ENCODE measurements around the gene CHI3L2.

The CHI3L2 gene

DNA sequence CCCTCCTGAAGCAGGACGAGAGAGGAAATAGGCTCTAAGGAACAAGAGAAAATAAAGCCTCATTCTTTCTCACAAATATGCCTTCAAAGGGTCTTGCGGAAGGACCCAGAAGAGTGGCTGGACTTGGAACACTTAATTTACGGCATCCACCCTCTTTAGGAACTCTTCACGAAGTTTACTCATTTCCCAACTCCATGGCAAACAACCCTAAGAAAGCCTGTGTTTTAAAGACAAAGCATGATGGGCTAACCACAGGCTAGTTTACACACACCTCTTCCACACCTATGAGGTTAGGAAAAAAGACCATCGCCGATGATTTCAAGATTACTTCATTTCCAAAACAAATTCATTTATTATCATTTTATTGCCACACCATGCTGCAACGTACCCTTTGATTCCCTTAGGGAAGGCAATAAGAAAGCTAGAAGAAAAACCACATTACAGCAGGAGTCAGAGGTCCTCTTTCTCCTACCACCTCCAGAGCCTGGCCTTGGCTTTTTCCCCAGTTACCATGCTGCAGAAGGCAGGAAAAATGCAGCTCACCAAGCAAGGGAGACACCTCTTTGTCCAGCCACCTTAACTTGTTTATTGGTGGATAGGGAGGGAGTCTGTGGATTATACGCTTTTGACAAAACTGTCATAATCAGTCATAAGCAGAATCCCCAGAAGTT, 29.6 kb downstream of the CHI3L2 start:
- H3K4me3 ChIP-seq (ENCODE audit: low read length): no peak overlapping the region

DNA sequence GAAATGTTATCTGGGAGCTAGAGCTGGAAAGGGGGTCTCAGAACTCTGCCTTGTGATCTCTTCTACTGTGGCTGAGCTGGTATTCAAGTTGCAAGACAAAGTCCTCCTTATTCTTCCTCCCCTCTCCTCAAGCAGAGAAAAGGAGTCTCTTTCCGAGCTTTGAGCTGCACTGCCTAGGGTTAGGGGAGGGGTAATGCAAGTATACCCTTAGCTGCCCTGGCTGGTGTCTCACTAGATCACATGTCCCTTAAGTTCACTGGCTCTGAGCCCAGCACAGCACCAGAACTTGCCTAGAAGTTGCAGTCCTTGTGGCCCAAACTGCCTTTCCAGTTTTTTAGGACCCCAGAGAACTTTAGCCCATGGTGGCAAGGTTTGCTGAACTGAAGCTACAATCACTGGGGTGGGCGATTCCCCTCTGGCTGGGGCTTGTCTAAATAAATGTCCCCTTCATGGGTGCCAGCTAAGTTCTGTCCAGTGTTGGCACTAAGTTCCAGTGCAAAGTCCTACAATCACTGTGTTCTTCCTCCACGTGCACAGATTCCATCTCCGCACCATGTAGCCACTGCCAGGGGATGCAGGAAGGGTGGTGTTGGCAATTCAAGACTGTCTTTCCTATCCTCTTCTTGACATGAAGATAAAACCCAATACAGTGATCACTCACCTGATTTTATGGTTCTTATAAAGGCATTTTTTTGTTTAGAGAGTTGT, 40.4 kb downstream of the CHI3L2 start:
- no peak for DNase-seq (ENCODE audit: low read depth)
- TF ChIP-seq, protein P1, sequence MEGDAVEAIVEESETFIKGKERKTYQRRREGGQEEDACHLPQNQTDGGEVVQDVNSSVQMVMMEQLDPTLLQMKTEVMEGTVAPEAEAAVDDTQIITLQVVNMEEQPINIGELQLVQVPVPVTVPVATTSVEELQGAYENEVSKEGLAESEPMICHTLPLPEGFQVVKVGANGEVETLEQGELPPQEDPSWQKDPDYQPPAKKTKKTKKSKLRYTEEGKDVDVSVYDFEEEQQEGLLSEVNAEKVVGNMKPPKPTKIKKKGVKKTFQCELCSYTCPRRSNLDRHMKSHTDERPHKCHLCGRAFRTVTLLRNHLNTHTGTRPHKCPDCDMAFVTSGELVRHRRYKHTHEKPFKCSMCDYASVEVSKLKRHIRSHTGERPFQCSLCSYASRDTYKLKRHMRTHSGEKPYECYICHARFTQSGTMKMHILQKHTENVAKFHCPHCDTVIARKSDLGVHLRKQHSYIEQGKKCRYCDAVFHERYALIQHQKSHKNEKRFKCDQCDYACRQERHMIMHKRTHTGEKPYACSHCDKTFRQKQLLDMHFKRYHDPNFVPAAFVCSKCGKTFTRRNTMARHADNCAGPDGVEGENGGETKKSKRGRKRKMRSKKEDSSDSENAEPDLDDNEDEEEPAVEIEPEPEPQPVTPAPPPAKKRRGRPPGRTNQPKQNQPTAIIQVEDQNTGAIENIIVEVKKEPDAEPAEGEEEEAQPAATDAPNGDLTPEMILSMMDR (conservative IDR thresholded peaks at IDR 0.05; ENCODE audit: low read depth, low read length): no peak
- H3K4me3 ChIP-seq (ENCODE audit: low read length): no peak overlapping the region

More for the DNA sequence above, 29.6 kb downstream of the CHI3L2 start:
- DNase-seq (ENCODE audit: low read depth): no peak
- TF ChIP-seq, protein P1 (conservative IDR thresholded peaks at IDR 0.05; ENCODE audit: low read depth, low read length): no peak

DNA sequence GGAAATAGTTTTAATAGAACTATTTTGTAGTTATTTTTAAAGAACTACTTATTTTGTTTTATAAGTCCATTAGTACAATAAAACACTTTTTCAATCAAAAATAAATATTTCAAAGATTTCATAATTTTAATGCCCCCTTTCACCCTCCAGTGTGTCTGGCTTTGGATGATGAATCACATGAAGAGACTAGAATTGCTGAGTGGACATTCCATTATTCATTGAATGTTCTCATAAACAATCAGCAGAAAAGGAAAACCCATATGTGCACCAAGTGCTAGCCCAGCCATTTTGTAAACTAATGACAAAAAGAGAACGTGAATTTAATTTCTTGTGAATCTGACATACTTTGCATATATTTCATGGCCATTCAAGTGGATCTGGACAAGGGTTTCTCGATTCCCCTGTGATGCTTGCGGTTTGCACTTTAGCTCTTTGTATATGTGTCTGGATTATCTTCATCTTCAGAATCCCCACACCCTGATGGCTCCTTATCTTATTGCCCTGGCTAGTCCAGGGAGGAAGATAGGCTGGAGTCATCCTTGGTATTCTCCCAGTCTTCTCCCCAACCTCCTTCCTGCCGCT, 42.4 kb downstream of the CHI3L2 start:
- no peak overlapping the region for H3K4me3 ChIP-seq (ENCODE audit: low read length)
- TF ChIP-seq, protein P1 (conservative IDR thresholded peaks at IDR 0.05; ENCODE audit: low read depth, low read length): no peak
- no peak for DNase-seq (ENCODE audit: low read depth)

DNA sequence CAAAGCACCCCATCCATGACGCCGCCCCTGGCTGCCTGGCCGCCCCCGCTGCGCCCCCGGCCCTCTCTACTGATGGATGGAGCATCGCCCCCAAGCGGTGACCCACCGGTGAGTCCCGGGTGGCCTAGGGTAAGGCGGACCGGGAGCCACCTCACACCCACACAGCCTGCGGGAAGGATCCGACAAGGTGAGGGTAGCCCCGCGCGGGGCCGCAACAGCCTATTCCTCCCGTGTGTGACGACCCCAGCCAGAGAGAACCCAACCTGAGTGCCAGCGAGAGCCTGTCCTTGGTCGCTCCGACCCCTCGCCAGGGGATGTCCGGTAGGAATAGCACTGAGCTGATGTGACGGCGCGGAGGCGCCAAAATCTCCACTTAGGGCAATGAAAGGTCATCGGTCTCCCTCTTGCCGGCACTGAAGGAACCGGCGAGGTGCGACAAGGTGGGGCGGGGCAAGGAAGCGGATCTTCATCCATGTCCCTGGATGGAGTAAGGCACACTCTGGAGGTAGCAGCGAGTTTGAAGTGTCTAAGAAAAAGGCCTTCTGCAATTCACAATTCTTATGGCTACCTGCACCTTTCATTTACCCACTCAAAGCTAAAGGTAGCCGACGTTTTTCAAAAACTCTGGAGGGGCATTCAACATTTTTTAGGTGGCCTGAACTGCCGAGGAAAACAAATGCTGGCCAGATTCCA, 43.4 kb downstream of the CHI3L2 start:
- TF ChIP-seq, protein P1 (conservative IDR thresholded peaks at IDR 0.05; ENCODE audit: low read depth, low read length): no peak
- no peak overlapping the region for H3K4me3 ChIP-seq (ENCODE audit: low read length)
- DNase-seq (ENCODE audit: low read depth): no peak

DNA sequence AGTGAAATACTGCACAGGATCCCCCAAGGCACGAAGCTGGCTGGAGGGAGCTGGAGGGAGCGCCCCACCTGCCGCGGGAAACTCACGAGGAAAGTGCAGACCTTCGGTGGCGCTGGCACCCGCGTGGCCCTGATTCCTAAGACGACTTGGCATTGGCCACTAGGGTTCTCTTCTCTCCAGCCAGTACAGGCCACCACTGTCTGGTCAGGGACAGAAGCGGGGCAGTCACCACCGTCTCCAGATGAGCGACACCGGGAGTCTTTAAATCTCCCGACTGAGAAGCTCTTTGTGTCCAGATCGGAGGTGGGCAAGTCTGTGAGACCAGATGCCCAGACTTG, 43.9 kb downstream of the CHI3L2 start:
- TF ChIP-seq, protein P1 (conservative IDR thresholded peaks at IDR 0.05; ENCODE audit: low read depth, low read length): no peak
- DNase-seq (ENCODE audit: low read depth): no peak
- H3K4me3 ChIP-seq (ENCODE audit: low read length): no peak overlapping the region

DNA sequence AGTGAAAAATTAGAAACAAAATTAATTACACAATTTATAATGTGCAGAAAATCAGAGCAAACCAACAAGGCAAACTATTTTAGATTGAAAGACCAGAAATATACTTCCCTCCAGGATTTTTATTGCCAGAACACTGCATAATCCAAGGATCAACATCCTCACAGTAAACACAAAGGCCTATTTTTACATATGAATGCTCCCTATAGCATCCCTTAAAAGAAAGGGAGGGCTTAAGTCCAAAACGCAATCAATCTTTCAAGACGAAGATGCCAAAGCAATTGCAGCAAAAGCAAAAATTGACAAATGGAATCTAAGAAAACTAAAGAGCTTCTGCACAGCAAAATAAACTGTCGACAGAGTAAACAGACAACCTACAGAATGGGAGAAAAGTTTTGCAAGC, 44.6 kb downstream of the CHI3L2 start:
- H3K4me3 ChIP-seq (ENCODE audit: low read length): no peak overlapping the region
- TF ChIP-seq, protein P1 (conservative IDR thresholded peaks at IDR 0.05; ENCODE audit: low read depth, low read length): no peak
- DNase-seq (ENCODE audit: low read depth): no peak

Data from retinal pigment epithelial cell (primary cell).